Effector memory CD8-positive, alpha-beta T cell (primary cell): ENCODE data around the gene MOK.

Experiments
- ATAC-seq: fragments of 150-1000 bp; cut with Tn5 transposase; replicated peaks from 2 replicates; pipeline ENCODE4 v1.10.0; 2021; ENCODE audit warnings: mild to moderate bottlenecking, moderate library complexity
- DNase-seq, 3 experiments: peaks; one replicate each; pipeline ENCODE4 v3.0.0; 2021
- H3K27ac Mint-ChIP-seq, 2 donors: one replicate each; pipeline ENCODE4 v1.8.0; 2022; ENCODE audit warnings: mild to moderate bottlenecking in 2 of 2, mixed read lengths in 2 of 2, moderate library complexity in 2 of 2
- H3K27me3 Mint-ChIP-seq, 2 donors: one replicate each; pipeline ENCODE4 v1.8.0; 2022; ENCODE audit warnings: mixed read lengths in 2 of 2
- H3K36me3 Mint-ChIP-seq: one replicate; pipeline ENCODE4 v1.8.0; 2022; ENCODE audit warnings: mild to moderate bottlenecking, moderate library complexity, mixed read lengths; ENCODE audit not compliant: insufficient read depth
- H3K4me1 Mint-ChIP-seq, 2 donors: one replicate each; pipeline ENCODE4 v1.8.0; 2022; ENCODE audit warnings: low read depth in 2 of 2, mixed read lengths in 2 of 2
- H3K4me3 Mint-ChIP-seq, 2 donors: one replicate each; pipeline ENCODE4 v1.8.0; 2022; ENCODE audit warnings: mild to moderate bottlenecking in 2 of 2, mixed read lengths in 2 of 2, moderate library complexity in 2 of 2
- H3K9me3 Mint-ChIP-seq, 2 donors: one replicate each; pipeline ENCODE4 v1.8.0; 2022; ENCODE audit warnings: mixed read lengths in 2 of 2

Gene MOK

DNA sequence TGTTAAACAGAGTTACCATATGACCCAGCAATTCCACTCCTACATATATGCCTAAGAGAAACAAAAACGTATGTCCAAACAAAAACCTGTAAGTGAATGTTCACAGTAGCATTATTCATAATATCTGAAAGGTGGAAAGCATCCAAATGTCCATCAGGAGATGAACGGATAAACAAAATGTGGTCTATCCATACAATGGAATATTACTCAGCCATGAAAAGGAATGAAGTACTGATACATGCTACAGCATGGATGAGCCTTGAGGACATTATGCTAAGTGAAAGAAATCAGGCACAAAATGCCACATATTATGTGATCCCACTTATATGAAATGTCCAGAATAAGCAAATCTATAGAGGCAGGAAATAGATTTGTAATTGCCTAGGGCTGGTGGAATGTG is 16.8 kb downstream of the MOK start:
- Mint-ChIP-seq H3K27ac (no peak overlapping the region), H3K9me3 (no peaks in the 10 kb centered on the region), H3K4me3 (no peak overlapping the region), H3K36me3 (peaks cover 2% of the 10 kb centered on the region), H3K4me1 (no peaks in the 10 kb centered on the region), H3K27me3 (peaks cover 0 to 7% of the 10 kb centered on the region in 2 donors)
- no peak for ATAC-seq
- no peak for DNase-seq

- no peaks in the 10 kb centered on the region for H3K9me3 Mint-ChIP-seq
- no peak overlapping the region for H3K27ac Mint-ChIP-seq
- ATAC-seq (no peak), DNase-seq (no peak)
- peaks cover 0 to 7% of the 10 kb centered on the region in 2 donors for H3K27me3 Mint-ChIP-seq
- no peaks in the 10 kb centered on the region for H3K4me1 Mint-ChIP-seq
- H3K36me3 Mint-ChIP-seq = no peaks in the 10 kb centered on the region
- H3K4me3 Mint-ChIP-seq = no peak overlapping the region
Measured at GRCh38 chr14:102285106-102285505, 19.9 kb downstream of the MOK start.

- H3K9me3 Mint-ChIP-seq = no peaks in the 10 kb centered on the region
- DNase-seq (no peak), ATAC-seq (no peak)
- no peak overlapping the region for H3K4me3 Mint-ChIP-seq
- peaks cover under 1% of the 10 kb centered on the region for H3K36me3 Mint-ChIP-seq
- no peak overlapping the region for H3K27ac Mint-ChIP-seq
- no peaks in the 10 kb centered on the region for H3K4me1 Mint-ChIP-seq
- peaks cover 0 to 7% of the 10 kb centered on the region in 2 donors for H3K27me3 Mint-ChIP-seq
Measured at GRCh38 chr14:102283631-102284129, 21.3 kb downstream of the MOK start.

GRCh38 chr14:102282751-102283465 is 22.1 kb downstream of the MOK start:
- Mint-ChIP-seq H3K27ac (no peak overlapping the region), H3K9me3 (no peaks in the 10 kb centered on the region), H3K4me3 (no peak overlapping the region), H3K36me3 (peaks cover 4% of the 10 kb centered on the region), H3K4me1 (no peaks in the 10 kb centered on the region), H3K27me3 (peaks cover 0 to 7% of the 10 kb centered on the region in 2 donors)
- DNase-seq (no peak), ATAC-seq (no peak)

- Mint-ChIP-seq H3K27me3 (peaks cover 0 to 7% of the 10 kb centered on the region in 2 donors), H3K4me1 (no peaks in the 10 kb centered on the region), H3K9me3 (no peaks in the 10 kb centered on the region), H3K27ac (no peak overlapping the region), H3K4me3 (no peak overlapping the region), H3K36me3 (peaks cover 4% of the 10 kb centered on the region)
- DNase-seq (no peak), ATAC-seq (no peak)
Measured at GRCh38 chr14:102280376-102280962, 24.5 kb downstream of the MOK start.

DNA sequence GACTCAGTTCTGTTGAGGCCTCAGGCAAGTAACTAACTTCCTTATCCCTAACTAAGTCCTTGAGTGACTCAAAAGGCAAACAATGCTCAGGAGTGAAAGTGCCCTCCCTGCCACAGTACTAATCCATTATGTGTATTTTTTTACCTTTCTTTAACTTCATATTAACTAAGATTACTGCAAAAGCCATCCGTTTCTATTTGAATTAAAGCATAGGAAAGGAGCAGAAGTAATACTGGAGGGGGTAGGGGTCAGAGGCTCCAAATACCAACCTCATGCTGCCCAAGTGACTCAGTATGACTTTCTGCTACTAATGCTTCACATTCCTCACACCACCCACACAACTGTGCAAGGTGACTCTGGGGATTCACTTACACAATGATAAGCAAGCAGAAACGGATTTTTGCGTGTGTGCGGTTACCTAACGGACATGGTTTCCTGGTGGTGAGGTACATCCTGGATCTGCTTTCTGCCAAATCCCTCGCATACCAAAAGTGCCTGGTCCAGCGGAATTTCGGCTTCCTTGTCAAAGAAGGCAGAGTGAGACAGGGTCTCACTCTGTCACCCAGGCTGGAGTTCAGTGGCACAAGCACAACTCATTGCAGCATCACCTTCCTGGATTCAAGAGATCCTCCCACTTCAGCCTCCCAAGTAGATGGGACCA is 25.1 kb downstream of the MOK start:
- no peak overlapping the region for H3K4me3 Mint-ChIP-seq
- H3K4me1 Mint-ChIP-seq = no peaks in the 10 kb centered on the region
- ATAC-seq (no peak), DNase-seq (no peak)
- no peak overlapping the region for H3K27ac Mint-ChIP-seq
- H3K36me3 Mint-ChIP-seq = peaks cover 4% of the 10 kb centered on the region
- no peaks in the 10 kb centered on the region for H3K9me3 Mint-ChIP-seq
- peaks cover 0 to 7% of the 10 kb centered on the region in 2 donors for H3K27me3 Mint-ChIP-seq

- no peak overlapping the region for H3K4me3 Mint-ChIP-seq
- DNase-seq = no peak
- peaks cover 0 to 3% of the 10 kb centered on the region in 2 donors for H3K27me3 Mint-ChIP-seq
- no peaks in the 10 kb centered on the region for H3K9me3 Mint-ChIP-seq
- peaks cover 4% of the 10 kb centered on the region for H3K36me3 Mint-ChIP-seq
- no peak overlapping the region for H3K27ac Mint-ChIP-seq
- ATAC-seq = no peak
- no peaks in the 10 kb centered on the region for H3K4me1 Mint-ChIP-seq
Measured at GRCh38 chr14:102279282-102279681, 25.7 kb downstream of the MOK start.

- Mint-ChIP-seq H3K4me3 (no peak overlapping the region), H3K9me3 (no peaks in the 10 kb centered on the region), H3K4me1 (no peaks in the 10 kb centered on the region), H3K36me3 (peaks cover 4% of the 10 kb centered on the region), H3K27ac (no peak overlapping the region), H3K27me3 (no peaks in the 10 kb centered on the region)
- ATAC-seq (no peak), DNase-seq (no peak)
Measured at GRCh38 chr14:102278631-102278935, 26.4 kb downstream of the MOK start.

DNA sequence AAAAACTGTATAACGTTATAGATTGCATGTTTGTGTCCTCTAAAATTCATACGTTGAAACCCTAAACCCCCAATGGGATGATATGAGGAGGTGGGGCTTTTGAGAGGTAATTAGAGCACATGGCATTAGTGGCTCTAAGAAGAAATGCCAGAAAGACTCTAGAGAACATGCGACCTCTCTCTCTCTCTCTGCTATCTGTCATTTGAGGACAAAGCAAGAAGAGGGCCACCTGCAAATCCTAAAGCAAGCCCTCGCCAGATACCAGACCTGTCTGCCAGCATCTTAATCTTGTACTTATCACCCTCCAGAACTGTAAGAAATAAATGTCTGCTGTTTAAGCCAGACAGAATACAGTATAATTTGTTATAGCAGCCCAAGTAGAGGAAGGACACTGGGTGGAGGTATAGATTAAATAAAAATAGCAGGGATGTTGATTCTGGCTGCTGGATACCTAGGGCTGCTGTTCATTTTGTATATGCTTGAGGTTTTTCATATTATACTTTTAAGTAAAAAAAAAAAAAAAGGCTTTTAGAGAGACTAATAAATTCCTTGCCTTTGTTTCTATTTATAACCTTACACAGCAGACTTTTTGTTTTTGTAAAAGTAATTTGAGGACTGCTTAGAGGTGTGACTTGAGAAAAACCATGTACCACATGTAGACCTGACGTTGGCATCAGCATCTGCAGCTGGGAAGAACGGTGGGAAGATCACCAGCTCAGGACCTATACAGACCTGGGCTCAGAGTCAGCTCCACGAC is 26.9 kb downstream of the MOK start:
- H3K27me3 Mint-ChIP-seq = no peaks in the 10 kb centered on the region
- no peak for DNase-seq
- no peak for ATAC-seq
- no peak overlapping the region for H3K4me3 Mint-ChIP-seq
- peak overlapping the region in 1 of 2 donors; percentile 41 for H3K27ac Mint-ChIP-seq
- no peaks in the 10 kb centered on the region for H3K4me1 Mint-ChIP-seq
- H3K36me3 Mint-ChIP-seq = peaks cover 4% of the 10 kb centered on the region
- no peaks in the 10 kb centered on the region for H3K9me3 Mint-ChIP-seq

GRCh38 chr14:102275866-102276265 is 29.1 kb downstream of the MOK start:
- no peak overlapping the region for H3K27ac Mint-ChIP-seq
- no peak overlapping the region for H3K4me3 Mint-ChIP-seq
- H3K36me3 Mint-ChIP-seq = peaks cover 4% of the 10 kb centered on the region
- no peaks in the 10 kb centered on the region for H3K27me3 Mint-ChIP-seq
- no peaks in the 10 kb centered on the region for H3K4me1 Mint-ChIP-seq
- no peak for ATAC-seq
- H3K9me3 Mint-ChIP-seq = no peaks in the 10 kb centered on the region
- DNase-seq = no peak

DNA sequence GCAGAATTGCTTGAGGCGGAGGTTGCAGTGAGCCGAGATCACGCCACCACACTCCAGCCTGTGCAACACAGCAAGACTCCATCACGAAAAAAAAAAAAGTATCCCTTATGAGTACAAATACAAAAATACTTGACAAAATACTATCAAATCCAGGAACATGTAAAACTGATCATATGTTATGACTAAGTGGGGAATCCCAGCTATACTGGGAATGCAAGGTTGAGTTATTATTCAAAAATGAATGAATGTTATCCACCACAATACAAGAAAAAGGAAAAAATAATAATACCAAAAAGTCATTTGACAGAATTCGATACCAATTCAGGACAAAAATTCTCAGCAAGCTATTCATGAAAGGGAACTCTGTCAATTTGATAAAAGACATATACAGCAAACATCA is 32.6 kb downstream of the MOK start:
- H3K27me3 Mint-ChIP-seq = no peaks in the 10 kb centered on the region
- no peak for DNase-seq
- H3K4me3 Mint-ChIP-seq = no peak overlapping the region

DNA sequence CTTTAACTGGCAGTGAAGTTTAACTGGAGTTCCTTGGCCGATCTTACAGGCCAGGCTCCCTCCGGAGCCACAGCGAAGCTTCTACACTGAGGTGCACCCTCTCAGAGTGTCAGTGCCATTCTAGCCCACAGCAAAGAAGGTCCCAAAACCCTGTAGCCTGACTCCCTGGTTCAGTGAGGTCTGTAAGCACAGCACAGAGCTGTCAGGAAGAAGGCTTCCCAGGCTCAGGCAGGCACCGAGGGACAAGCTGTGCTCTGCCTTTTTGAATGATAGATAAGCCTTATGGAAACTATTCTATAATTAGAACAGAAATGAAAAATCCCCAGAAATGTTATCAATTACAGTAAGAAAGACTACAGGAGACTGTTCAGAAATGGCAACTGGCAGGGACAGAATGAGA is 40.2 kb downstream of the MOK start:
- Mint-ChIP-seq H3K9me3 (no peaks in the 10 kb centered on the region), H3K36me3 (peaks cover 6% of the 10 kb centered on the region), H3K4me3 (no peak overlapping the region), H3K27me3 (no peaks in the 10 kb centered on the region), H3K27ac (no peak overlapping the region), H3K4me1 (no peaks in the 10 kb centered on the region)
- DNase-seq = no peak
- no peak for ATAC-seq

More for the DNA sequence above, 32.6 kb downstream of the MOK start:
- ATAC-seq = no peak
- Mint-ChIP-seq H3K36me3 (no peaks in the 10 kb centered on the region), H3K4me1 (no peaks in the 10 kb centered on the region), H3K9me3 (no peaks in the 10 kb centered on the region), H3K27ac (no peak overlapping the region)

DNA sequence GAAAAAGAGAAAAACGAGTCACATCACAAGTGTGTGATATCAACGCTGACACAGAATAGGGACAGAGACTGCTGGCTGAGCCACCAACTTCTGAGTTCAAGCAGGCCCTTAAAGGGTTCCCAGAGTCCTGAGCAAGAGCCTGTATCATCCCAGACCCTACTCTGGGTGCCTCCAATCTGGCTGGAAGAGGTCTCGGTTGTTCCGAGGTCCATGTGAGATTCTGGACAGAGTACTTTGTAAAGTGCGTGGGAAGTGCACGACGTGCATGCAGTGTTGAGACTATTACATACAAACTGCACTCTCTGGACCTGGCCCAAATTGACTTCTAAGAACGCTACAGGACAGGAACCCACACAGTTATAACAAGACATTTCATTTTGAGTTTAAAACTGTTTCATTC is 40.6 kb downstream of the MOK start:
- no peak for ATAC-seq
- no peaks in the 10 kb centered on the region for H3K27me3 Mint-ChIP-seq
- DNase-seq = no peak
- H3K4me1 Mint-ChIP-seq = no peaks in the 10 kb centered on the region
- H3K9me3 Mint-ChIP-seq = no peaks in the 10 kb centered on the region
- no peak overlapping the region for H3K27ac Mint-ChIP-seq
- H3K4me3 Mint-ChIP-seq = no peak overlapping the region
- H3K36me3 Mint-ChIP-seq = peaks cover 6% of the 10 kb centered on the region
